GM19324 (cell line): ENCODE measurements around the gene MICAL2.

Experiments
- ATAC-seq: cut with Tn5 transposase; IDR thresholded peaks from one replicate; pipeline ENCODE4 v1.9.1; 2021; ENCODE audit warnings: mild to moderate bottlenecking, moderate library complexity; ENCODE audit not compliant: unreplicated experiment, low FRiP score

Gene MICAL2

DNA sequence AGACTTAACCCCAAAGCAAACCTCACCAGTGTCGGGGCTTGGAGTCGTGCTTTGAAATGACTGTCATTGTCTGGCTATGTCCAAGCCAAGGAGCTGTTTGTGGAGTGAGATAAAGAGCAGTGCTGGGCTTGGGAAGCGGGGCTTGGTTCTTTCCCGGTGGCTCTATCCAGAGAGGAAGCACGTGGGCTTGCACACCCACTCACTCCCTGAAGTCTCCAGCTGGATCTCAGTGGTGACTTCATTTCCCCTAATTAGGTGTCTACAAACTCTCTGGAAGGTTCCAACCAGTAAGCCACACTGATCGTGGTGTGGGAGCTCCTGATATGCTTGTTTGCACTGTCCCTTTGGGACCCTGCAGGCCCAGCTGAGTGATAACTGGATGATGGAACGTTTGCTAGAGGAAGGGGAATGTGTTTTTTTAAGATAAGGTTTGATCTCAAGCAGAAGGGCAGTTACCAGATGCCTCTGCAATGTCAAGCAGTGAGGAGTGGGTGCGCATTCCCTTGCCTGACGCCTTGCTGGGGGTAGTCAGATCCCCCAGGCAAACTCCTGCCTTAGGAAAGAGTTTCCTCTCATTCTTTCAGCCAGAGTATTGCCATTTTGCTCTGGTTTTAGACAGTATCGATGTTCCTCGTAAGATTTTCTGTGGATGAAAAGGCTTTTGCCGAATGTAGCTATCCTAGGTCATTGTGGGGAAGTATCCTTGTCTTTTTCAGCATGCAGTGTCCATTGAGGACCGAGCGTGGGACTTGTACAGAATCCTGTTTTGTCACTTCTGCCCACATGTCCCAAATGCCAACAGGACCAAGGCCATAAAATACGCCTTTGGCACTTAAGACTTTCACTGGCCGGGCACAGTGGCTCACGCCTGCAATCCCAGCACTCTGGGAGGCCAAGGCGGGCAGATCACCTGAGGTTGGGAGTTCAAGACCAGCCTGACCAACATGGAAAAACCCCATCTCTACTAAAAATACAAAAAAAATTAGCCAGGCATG, 90.9 kb downstream of the MICAL2 start:
- no peak for ATAC-seq

DNA sequence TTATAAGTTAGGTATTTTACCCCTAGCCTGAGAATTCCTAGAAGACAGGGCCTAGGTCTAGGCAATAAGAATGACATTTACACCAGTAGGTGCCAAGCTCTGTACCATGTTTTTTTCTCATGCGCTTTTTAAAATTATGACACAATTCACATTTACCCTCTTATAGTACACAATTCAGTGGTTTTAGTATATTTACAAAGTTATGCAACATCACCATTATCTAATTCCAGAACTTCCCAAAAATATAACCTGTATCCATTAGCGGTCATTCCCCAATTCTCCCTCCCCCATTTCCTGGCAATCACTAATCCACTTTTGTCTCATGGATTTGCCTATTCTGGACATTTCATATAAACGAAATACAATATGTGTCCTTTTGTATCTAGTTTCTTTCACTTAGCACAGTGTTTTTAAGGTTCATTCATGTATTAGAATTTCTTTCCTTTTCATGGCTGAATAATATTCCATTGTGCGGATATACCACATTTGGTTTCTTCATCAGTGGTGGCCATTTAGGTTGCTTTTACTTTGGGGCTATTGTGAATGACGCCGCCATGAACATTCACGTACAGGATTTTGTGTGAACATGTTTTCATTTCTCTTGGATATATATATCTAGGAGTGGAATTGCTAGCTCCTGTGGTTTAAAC, 92.4 kb downstream of the MICAL2 start:
- no peak for ATAC-seq

- ATAC-seq, result no peak
Observed at GRCh38 chr11:12204506-12204905, 94.1 kb downstream of the MICAL2 start.

DNA sequence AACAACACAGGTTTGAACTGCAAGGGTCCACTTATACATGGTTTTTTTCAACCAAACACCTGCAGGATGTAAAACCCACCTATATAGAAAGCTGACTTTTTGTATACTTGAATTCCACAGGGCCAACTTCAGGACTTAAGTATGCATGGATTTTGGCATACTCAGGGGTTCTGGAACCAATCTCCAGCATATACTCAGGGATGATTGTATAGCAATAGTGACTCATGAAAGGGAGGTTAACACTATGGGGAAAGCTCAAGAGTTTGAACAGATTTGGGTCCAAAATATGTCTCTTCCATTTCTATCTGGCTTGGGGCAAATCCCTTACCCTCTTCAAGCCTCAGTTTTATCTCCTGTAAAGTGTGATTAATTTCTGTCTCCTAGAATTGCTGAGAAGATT, 94.9 kb downstream of the MICAL2 start:
- no peak for ATAC-seq

DNA sequence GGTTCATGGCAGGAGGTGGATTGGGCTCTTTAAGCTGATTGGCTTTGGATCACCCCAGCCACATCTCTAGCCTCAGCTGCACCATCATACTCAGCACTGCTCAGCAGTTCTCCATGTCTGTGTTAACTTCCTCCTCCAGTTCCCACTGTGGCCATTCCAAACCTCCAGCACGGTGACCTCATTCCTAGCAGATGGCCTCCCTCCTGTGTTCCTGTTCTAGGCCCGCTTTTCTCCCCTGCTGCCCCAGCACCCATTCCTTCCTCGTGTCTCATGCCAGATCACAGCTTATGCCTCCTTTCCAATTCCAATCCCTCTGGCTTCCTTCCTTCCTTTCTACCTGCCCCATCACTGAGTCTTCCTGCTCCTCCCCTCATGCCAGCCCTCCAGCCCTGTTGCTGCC, 96.1 kb downstream of the MICAL2 start:
- ATAC-seq, result no peak

GRCh38 chr11:12207384-12208150, 97.2 kb downstream of the MICAL2 start:
- ATAC-seq, result no peak

DNA sequence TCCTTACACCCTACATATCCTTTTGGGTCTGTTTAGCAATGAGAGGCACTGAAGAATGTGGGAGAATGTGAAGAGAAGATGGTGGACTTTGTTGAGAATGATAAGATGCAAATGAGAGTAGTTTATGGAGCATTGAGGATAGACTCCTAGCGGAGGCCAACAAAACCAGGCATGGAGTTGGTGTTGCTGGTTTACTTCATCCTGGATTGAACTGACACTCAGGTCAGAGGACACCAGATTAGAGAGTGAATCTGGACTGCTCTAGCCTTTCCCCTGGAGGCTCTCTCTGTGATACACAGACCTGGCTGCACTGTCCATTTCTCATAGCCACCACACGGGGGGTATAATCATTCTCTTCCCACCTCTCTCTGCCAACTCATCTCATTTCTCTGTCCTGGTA, 98.7 kb downstream of the MICAL2 start:
- no peak for ATAC-seq

GRCh38 chr11:12210200-12210599, 99.8 kb downstream of the MICAL2 start:
- no peak for ATAC-seq

DNA sequence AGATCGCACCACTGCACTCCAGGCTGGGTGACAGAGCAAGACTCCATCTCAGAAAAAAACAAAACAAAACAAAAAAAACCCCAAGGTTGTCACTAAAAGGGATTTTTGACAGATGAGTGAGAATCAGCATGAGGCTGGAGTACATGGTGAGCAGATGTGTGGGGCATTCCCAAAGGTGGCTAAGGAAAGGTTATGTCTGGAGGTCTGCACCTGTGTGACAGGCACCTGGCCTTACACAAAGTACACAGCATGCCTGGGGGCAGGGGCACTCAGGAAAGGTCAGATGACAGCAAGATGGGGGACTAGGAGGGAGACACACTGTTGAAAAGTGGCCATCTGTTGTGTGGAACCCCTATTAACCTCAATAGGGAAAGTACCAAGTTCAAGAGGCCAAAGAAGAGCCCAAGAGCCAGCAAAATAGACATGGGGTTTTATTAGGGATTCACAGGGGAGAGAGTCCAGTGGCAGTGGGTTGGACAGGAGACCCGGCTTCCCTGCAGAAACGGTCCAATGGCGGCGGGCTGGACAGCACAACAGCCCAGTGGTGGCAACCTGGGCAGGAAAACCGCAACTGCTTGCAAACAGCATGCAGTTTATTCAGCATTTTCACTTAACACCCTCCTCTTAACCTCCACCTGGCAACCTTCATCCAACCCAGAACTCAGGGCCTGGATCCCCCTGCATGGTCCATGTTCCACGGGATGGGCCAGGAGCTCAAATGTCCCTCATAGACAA, 101.1 kb downstream of the MICAL2 start:
- ATAC-seq, result no peak

DNA sequence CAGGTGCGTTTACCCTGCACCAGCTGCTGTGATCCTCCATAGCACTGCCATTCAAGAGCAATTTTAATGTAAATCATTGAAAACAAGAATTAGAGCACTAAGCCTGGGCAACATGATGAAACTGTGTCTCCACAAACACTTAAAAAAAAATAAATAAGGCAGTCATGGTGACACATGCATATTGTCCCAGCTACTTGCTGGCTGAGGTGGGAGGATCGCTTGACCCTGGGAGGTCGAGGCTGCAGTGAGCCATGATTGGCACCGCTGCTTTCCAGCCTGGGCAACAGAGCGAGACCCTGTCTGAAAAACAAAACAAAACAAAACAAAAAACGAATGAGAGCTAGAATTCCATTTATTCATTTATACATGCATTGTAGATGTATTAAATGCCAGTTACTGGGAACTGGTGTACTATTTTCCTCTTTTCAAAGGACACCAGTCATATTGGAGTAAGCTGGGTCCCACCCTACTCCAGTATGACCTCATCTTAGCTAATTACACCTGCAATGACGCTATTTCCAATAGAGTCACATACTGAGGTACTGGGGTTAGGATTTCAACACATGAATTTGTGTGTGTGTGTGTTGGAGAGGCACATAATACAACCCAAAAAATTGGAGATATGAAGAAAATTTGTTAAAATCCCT, 101.9 kb downstream of the MICAL2 start:
- no peak for ATAC-seq

- ATAC-seq, result no peak
Observed at GRCh38 chr11:12212821-12213185, 102.4 kb downstream of the MICAL2 start.

DNA sequence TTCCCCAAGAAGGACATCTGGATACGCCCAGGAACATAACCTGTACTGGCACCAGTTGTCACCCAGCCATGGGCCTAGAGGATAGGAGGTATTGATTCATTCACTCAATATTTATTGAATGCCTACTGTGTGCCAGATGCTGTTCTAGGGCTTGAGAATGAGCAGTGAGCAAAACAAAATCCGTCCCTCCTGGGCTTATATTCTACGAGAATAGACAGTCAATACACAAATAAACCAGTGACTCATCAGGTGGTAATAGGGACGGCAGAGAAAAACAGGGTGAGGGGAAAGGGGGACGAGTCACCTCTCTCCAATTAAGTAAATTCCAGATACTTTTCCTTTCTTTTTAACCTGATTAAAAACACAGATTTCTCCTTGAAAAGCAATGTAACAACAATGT, 103.5 kb downstream of the MICAL2 start:
- no peak for ATAC-seq

DNA sequence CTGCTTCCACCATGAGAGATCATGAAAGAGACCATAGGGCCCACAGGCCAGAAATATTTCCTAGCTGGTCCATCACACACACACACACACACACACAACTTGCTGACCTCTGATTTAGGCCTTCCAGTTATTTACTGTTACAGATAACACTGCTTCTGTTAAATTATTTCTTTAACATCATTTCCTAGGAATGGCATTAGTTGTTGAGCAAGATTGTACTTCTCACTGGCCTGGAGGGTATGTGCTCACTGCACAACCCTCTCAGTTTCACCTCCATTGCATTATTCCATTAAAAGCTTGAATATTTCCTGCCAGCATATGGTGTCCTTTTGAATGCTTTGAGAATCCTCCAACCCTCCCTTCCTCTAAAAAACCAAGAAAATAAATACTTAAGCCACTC, 104.4 kb downstream of the MICAL2 start:
- ATAC-seq, result no peak

- no peak for ATAC-seq
Observed at GRCh38 chr11:12215181-12215593, 104.8 kb downstream of the MICAL2 start.

DNA sequence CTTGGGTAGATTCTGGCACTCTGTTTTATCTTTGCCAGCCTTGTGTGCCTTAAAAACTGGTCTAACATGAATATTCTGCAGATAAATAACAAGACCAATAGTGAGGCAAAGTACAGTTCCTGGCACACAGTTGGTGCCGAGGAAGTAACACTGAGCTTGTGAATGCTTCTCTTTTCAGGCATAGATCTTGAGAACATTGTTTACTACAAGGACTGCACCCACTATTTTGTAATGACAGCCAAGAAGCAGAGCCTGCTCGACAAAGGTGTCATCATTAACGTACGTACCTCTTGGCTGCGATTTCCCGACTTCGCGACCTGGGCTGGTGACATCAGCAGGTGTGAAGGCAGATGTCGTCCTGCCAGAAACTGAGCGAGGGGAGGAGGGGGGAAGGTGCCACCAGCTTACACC, 105.7 kb downstream of the MICAL2 start:
- ATAC-seq, result no peak

DNA sequence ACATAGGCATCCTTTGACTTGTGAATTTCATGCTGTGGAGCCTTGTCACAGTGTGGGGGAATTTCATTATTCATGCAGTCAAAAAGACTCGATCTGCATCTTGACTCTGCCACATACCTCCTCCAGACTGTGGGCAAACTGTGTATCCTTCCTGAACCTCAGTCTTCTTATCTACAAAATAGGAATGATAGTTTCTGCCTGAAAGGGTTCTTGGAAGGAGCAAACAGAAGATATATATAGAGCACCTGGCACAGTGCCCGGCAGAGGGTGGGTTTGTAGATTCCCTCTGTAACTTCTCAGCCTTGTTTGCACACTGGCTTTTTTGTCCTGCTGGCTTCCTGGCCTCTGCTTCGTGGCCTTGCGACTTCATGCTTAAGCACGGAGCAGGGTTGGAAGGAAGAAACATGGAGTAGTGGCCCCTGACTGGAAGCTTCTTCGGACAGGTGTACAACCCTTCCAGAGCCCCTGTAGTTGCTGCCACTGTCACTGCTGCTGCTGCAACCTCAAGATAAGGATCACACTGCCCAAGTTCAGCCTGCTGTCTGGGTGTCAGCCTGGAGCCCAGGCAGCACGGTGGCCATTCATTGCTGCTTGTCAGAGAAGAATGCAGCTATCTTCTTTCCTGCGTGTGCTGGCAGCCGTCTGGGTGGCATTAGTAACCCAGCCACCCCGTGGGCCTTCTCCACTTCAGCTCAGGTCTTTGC, 106.4 kb downstream of the MICAL2 start:
- ATAC-seq, result no peak

DNA sequence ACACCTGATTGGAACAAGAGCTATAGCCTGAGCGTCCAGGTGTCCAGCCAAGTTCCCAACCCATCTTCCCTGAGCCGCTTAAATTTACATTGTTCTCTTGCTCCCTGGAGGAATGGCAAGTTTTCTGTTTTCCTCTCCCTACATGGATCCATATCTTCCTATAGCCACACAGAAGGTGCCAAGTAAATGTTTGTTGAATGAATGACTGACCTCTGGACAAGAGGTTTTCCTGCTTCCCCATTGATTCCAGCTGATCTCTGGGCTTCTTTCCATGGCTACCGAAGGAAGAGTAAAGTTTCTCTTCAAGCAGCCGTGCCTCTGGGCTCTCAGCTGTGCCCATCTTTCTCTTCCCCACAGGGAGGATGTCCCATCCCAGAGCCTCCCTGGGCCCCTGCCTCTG, 107.5 kb downstream of the MICAL2 start:
- no peak for ATAC-seq

DNA sequence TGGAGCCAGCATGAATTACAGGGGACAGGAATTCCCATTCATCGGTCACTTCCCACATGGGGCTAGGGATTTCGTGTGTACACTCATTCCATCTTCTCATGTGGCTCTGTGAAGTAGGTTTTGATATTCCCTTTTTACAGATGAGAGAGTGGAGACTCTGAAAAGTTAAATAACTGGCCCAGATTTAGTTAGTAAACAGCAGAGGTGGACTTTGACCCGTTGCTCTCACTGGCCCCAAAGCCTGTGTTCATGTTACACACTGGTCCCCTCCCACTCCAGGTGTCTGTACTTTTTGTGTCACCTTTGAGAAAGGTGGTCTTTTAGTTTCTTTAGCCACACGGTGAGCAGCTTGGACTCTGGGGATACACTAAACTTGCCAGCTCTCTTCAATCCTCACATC, 108.5 kb downstream of the MICAL2 start:
- no peak for ATAC-seq

GRCh38 chr11:12219757-12220156, 109.4 kb downstream of the MICAL2 start:
- ATAC-seq, result no peak
